Esophagus squamous epithelium (tissue), 4 donors: ENCODE data around the gene SSMEM1.

Experiments used
- CTCF ChIP-seq, 6 experiments: fragments of 450-650 bp in 4 of 6; fragments of 200-600 bp in 2 of 6; sonication (generic) in 2 of 6; IDR thresholded peaks; one replicate each; pipeline ENCODE4 v1.5.1; 2016 to 2019; ENCODE audit warnings: antibody characterized with exemption in 6 of 6, mild to moderate bottlenecking in 4 of 6, moderate library complexity in 4 of 6
- POLR2A ChIP-seq, 4 donors: fragments of 450-650 bp; IDR thresholded peaks; one replicate each; pipeline ENCODE4 v1.6.1; 2017; ENCODE audit warnings: antibody characterized with exemption in 4 of 4, mild to moderate bottlenecking in 4 of 4, moderate library complexity in 3 of 4

GRCh38 chr7:130256704-130257103 is 49.0 kb downstream of the SSMEM1 start:
- TF ChIP-seq CTCF (IDR thresholded peaks at IDR 0.05) (no peak), POLR2A (IDR thresholded peaks at IDR 0.05) (no peak)
